K562 (cell line): ENCODE measurements around the gene SERPINE1. TPM values are rescaled to one million over a fixed set of nuclear protein-coding genes. Genes with fewer than 3 reads are reported as not detected.
A peak's percentile ranks its signal among the peaks of the same experiment; 100 is the strongest.

Source experiments
- ATAC-seq: fragments of 200-7000 bp; cut with Tn5 transposase; 3 replicates; pipeline ENCODE4 v1.9.1; 2020; ENCODE audit warnings: moderate library complexity
- BruUV-seq: library from RNA; stranded (reverse); fragments of 400-500 nt; replicated peaks from 2 replicates; lab custom pipeline; 2021; lab: Mats Ljungman, UMichigan
- CTCF ChIA-PET: fragments of 300-600 bp; formaldehyde crosslinking; extraction: SDS; loops from one replicate; lab custom pipeline; 2021; ENCODE audit warnings: low intra/inter-chr PET ratio; lab: Yijun Ruan, JAX
- POLR2A ChIA-PET: fragments of 300-600, 350-650 bp; sonication (Branson Sonifier 250); formaldehyde crosslinking; extraction: SDS; loops from one replicate; lab custom pipeline; 2021; ENCODE audit warnings: antibody characterized with exemption, inconsistent platforms; lab: Yijun Ruan, JAX
- DNase-seq, 4 experiments: peaks; one replicate each; pipeline versions ENCODE4 v3.0.0 to v3.0.0-alpha.2; 2011 to 2018; ENCODE audit warnings: low spot score in 3 of 4, mixed read lengths in 3 of 4; ENCODE audit errors: extremely low read depth in 1 of 4
- FAIRE-seq: peaks from 2 replicates; lab custom pipeline; 2011; peaks lifted over from hg19 to GRCh38; lab: Jason Lieb, UNC
- H2AFZ ChIP-seq: 2 replicates; pipeline ENCODE4 v1.6.0; 2011; ENCODE audit warnings: low read depth, low read length, control low read depth, inconsistent platforms
- H3K27ac ChIP-seq: fragments of 200-600 bp; 3 replicates; pipeline ENCODE4 v1.8.0; 2011; ENCODE audit warnings: low read depth, mild to moderate bottlenecking, control low read depth, inconsistent platforms, low read length, moderate library complexity, mixed read lengths; ENCODE audit errors: extremely low read depth
- H3K27me3 ChIP-seq, 2 experiments: fragments of 300-600 bp in 1 of 2; 2 replicates in 1 of 2; 3 replicates in 1 of 2; pipeline versions ENCODE4 v1.6.0 to v1.8.0; 2011; ENCODE audit warnings: inconsistent platforms in 2 of 2, low read length in 2 of 2, mild to moderate bottlenecking in 1 of 2, mixed read lengths in 1 of 2, moderate library complexity in 1 of 2; ENCODE audit not compliant: control insufficient read depth in 2 of 2, insufficient read depth in 2 of 2
- H3K36me3 ChIP-seq: fragments of 300-600 bp; 3 replicates; pipeline ENCODE4 v1.8.0; 2011; ENCODE audit warnings: mild to moderate bottlenecking, low read length, inconsistent platforms; ENCODE audit not compliant: control insufficient read depth, insufficient read depth
- H3K4me1 ChIP-seq, 2 experiments: fragments of 200-600 bp in 1 of 2; replicated peaks in 1 of 2; 2 replicates in 1 of 2; 3 replicates in 1 of 2; pipeline versions ENCODE4 v1.5.1 to v1.8.0; 2011; ENCODE audit warnings: inconsistent platforms in 2 of 2, low read length in 2 of 2, mild to moderate bottlenecking in 1 of 2, mixed read lengths in 1 of 2, moderate library complexity in 1 of 2; ENCODE audit not compliant: control insufficient read depth in 2 of 2, insufficient read depth in 2 of 2
- H3K4me2 ChIP-seq: 2 replicates; pipeline ENCODE4 v1.6.1; 2011; ENCODE audit warnings: low read length, control low read depth, inconsistent platforms, mixed read lengths; ENCODE audit not compliant: insufficient read depth
- H3K4me3 ChIP-seq: fragments of 200-600 bp; sonication (generic), shearing (Covaris generic); 2 replicates; pipeline ENCODE4 v1.5.1; 2016; ENCODE audit warnings: control low read depth, inconsistent platforms
- H3K79me2 ChIP-seq: fragments of 200-600 bp; 3 replicates; pipeline ENCODE4 v1.8.0; 2011; ENCODE audit warnings: low read length, inconsistent platforms; ENCODE audit not compliant: control insufficient read depth, insufficient read depth
- H3K9ac ChIP-seq, 2 experiments: 2 replicates each; pipeline versions ENCODE4 v1.6.0 to v1.6.1; 2011; ENCODE audit warnings: low read depth in 2 of 2, low read length in 2 of 2, control low read depth in 1 of 2, inconsistent platforms in 1 of 2, mild to moderate bottlenecking in 1 of 2, mixed read lengths in 1 of 2; ENCODE audit not compliant: insufficient read depth in 1 of 2
- H3K9me1 ChIP-seq: one replicate; pipeline ENCODE4 v1.6.0; 2011; ENCODE audit warnings: inconsistent platforms, mild to moderate bottlenecking, low read length, moderate library complexity; ENCODE audit not compliant: control insufficient read depth, insufficient read depth
- H3K9me3 ChIP-seq: replicated peaks from 2 replicates; pipeline ENCODE4 v1.5.1; 2011; ENCODE audit warnings: low read depth, low read length, inconsistent platforms; ENCODE audit not compliant: control insufficient read depth, insufficient read depth
- H4K20me1 ChIP-seq: replicated peaks from 2 replicates; pipeline ENCODE4 v1.6.1; 2011; ENCODE audit warnings: low read length, inconsistent platforms, mixed read lengths; ENCODE audit not compliant: control insufficient read depth, insufficient read depth
- KAT2B ChIP-seq: IDR thresholded peaks from one replicate; pipeline ENCODE4 v1.6.1; 2012; ENCODE audit warnings: low read depth, mild to moderate bottlenecking, control low read depth, inconsistent platforms, low read length, moderate library complexity
- ZNF644 ChIP-seq: fragments of 200-800 bp; sonication (Bioruptor generic); IDR thresholded peaks from 2 replicates; pipeline ENCODE4 v1.6.1; 2016; ENCODE audit warnings: low read depth, missing genetic modification characterization, missing compliant biosample characterization
- ZNF699 ChIP-seq: fragments of 250-450 bp; sonication (Bioruptor Pico); IDR thresholded peaks from 2 replicates; pipeline ENCODE4 v1.8.0; 2021; ENCODE audit warnings: mild to moderate bottlenecking, moderate library complexity; ENCODE audit not compliant: insufficient replicate concordance
- ZNF740 ChIP-seq, 3 experiments: fragments of 200-800 bp in 1 of 3; sonication (Bioruptor generic) in 1 of 3; sonication (generic) in 1 of 3; formaldehyde crosslinking in 1 of 3; IDR thresholded peaks; 2 replicates each; pipeline versions ENCODE4 v1.6.1 to v1.8.0; 2016 to 2022; ENCODE audit warnings: mild to moderate bottlenecking in 2 of 3, missing compliant biosample characterization in 2 of 3, missing genetic modification characterization in 2 of 3, missing genetic modification reagents in 1 of 3
- WGBS: fragments of 100-300 bp; shearing (Covaris generic); methylation state at CpG from one replicate; pipeline ENCODE4 v1.1.6; 2016; ENCODE audit warnings: low coverage, mixed read lengths; ENCODE audit not compliant: insufficient coverage; ENCODE audit errors: missing lambda C conversion rate; 5-methylcytosine and 5-hydroxymethylcytosine counted together
- in situ Hi-C: fragments of 300-500 bp; cut with MboI; formaldehyde crosslinking; loops from 4 replicates; pipeline ENCODE4 v1.15.0; 2018; ENCODE audit warnings: inconsistent platforms, mixed read lengths
- intact Hi-C: fragments of 100-400 bp; cut with micrococcal nuclease; formaldehyde crosslinking; loops from 2 replicates; pipeline ENCODE4 v1.14.2; 2022
- polyA plus RNA-seq, 8 experiments: library from polyadenylated mRNA; depleted of rRNA in 4 of 8; stranded (reverse) in 5 of 8; unstranded in 3 of 8; fragments of >200 nt; fragmentation: Nextera tagmentation in 2 of 8; fragmentation: Illumina TruSeq in 1 of 8; extraction: Ambion mirVana in 2 of 8; extraction: Trizol in 1 of 8; gene quantifications; 2 replicates each; pipeline versions ENCODE4 v1.2.1 to v1.2.3, GENCODE V29; 2011 to 2014; ENCODE audit warnings: inconsistent platforms in 1 of 8, missing spikeins in 1 of 8
- total RNA-seq, 7 experiments: library from RNA; depleted of rRNA in 6 of 7; stranded (reverse); fragments of >200 nt in 6 of 7; fragmentation: Illumina TruSeq in 2 of 7; extraction: Trizol in 2 of 7; gene quantifications; 2 replicates each; pipeline versions ENCODE4 v1.2.1 to v1.2.3, GENCODE V29; 2011 to 2021; ENCODE audit warnings: low replicate concordance in 1 of 7

SERPINE1 gene
- total and polyA plus RNA-seq, 9 of the 15 experiments (the other 6 are each of a cell fraction or from before 2014, with no cell fraction given): 0.22 to 4.8 (median 0.91) TPM

- 73% methylated on average over 18 of the region's 18 CpGs for WGBS
- no peak for TF ChIP-seq KAT2B
- TF ChIP-seq ZNF644 (tag): no peak
- no peak for TF ChIP-seq ZNF699 (CRISPR knock-in tag)
- no peak for TF ChIP-seq ZNF740 (CRISPR knock-in tag; IDR thresholded peaks at IDR 0.05)
- TF ChIP-seq ZNF740 (tag; IDR thresholded peaks at IDR 0.05): 0 out of 4 replicates have a peak, but pooled peaks of 1 of the 2 experiments have one; percentile 24
- TF ChIP-seq, all 486 proteins: peak for 1
- no peak for ATAC-seq
- peak overlapping the region; percentile 62 to 89 for H3K9ac ChIP-seq
- H3K79me2 ChIP-seq: no peaks in the 10 kb centered on the region
- in situ Hi-C loops (no loop called here), intact Hi-C loops (loop anchor here (1.0 kb wide), 1 partner anchor 37 kb away; no protein-coding TSS in a partner anchor)
- no peaks in the 10 kb centered on the region for H3K27me3 ChIP-seq
- no peaks in the 10 kb centered on the region for H4K20me1 ChIP-seq
- peak overlapping the region; percentile 81 for H3K27ac ChIP-seq
- peak overlapping the region; percentile 76 for H3K4me2 ChIP-seq
- no peaks in the 10 kb centered on the region for H3K9me3 ChIP-seq
- ChIA-PET CTCF (interaction anchor here (0.5 kb wide), 1 partner anchor 690 kb away, joined by 4 read pairs; no protein-coding TSS in a partner anchor), POLR2A (interaction anchor here (0.9 to 1.5 kb wide), 8 partner anchors 10 to 151 kb away, joined by 3 to 6 read pairs (median 4); partner anchors contain the start of gene TRIM56)
- peak overlapping the region; percentile 85 for H2AFZ ChIP-seq
- no TSS peak for BruUV-seq
- no peak for FAIRE-seq
- no peak for DNase-seq
- peaks cover 44 to 53% of the 10 kb centered on the region in 2 experiments for H3K4me1 ChIP-seq
- H3K36me3 ChIP-seq: no peaks in the 10 kb centered on the region
- no peaks in the 10 kb centered on the region for H3K9me1 ChIP-seq
- H3K4me3 ChIP-seq: no peak overlapping the region
Observed at GRCh38 chr7:101100858-101101847, 25.8 kb upstream of the SERPINE1 start.
